Mucosa of gallbladder (tissue), 1 donor: ENCODE measurements around the gene FES. TPM values are rescaled to one million over a fixed set of nuclear protein-coding genes. Genes with fewer than 3 reads are reported as not detected.
"Not testable (repeated sequence)": the region's sequence is repeated elsewhere in the genome, so short reads cannot be mapped to it uniquely, and the experiment has no call there.

Experiments
- DNase-seq: peaks from one replicate; pipeline ENCODE4 v3.0.0-alpha.2; 2020; ENCODE audit warnings: low spot score
- total RNA-seq: library from RNA; stranded (reverse); gene quantifications from one replicate; pipeline ENCODE4 v1.2.1, GENCODE V29; 2021
- donor health status: DM: no; HTN: no; CAD: no.

The FES gene
- total RNA-seq: 26.2 TPM

DNA sequence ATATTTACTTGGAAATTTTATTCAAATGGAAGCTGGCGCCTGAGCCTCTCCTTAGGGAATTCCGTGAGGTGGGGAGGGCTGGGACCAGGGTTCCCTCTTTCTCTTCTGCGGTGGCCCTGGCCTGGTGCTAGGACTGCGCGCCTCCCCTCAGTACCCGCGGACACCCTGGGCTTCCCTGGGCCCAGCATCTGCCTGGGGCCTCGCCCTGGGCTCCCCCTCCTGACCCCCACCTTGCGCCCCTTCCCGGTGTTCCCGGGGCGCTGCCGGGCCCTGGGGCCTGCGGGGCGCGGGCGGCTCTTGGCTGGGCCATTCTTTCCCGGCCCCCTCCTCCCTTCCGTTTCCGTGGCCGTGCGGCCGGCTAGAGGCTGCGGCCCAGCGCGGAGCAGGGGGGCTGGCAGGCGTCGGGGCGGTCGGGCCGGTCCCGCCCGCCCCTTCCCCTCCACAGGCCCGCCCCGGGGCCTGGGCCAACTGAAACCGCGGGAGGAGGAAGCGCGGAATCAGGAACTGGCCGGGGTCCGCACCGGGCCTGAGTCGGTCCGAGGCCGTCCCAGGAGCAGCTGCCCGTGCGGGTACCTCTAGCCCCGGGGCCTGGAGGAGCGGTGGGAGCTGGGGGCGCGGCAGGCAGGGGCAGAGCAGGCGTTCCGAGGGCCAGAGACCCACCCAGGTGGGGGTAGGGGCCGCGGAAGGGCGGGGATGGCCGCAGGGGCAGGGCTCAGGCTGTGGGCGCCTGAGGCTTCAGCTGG, at the start of gene FES:
FES (plus strand) TSS at position 529 of the 743 bp plus-strand sequence. CDS start 542 bp downstream, outside the sequence.
- peak; percentile 50 for DNase-seq

DNA sequence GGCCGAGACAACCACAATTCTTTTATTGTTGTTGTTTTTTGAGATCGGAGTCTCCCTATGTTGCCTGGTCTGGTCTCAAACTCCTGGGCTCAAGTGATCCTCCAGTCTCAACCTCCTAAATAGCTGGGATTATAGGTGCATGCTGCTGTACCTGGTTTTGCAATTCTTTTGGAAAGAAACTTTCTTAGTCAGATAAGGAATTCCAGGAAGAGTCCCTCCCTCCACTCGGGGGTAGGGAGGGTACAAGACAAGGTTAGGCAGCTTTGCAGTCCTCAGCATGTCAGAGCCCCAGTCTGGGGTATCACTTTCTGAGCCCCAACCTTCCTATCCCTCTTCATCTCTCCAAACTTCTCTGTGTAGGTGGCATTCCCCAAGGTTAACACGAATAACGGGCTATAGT, 49.7 kb upstream of the FES start:
- DNase-seq: no peak

DNA sequence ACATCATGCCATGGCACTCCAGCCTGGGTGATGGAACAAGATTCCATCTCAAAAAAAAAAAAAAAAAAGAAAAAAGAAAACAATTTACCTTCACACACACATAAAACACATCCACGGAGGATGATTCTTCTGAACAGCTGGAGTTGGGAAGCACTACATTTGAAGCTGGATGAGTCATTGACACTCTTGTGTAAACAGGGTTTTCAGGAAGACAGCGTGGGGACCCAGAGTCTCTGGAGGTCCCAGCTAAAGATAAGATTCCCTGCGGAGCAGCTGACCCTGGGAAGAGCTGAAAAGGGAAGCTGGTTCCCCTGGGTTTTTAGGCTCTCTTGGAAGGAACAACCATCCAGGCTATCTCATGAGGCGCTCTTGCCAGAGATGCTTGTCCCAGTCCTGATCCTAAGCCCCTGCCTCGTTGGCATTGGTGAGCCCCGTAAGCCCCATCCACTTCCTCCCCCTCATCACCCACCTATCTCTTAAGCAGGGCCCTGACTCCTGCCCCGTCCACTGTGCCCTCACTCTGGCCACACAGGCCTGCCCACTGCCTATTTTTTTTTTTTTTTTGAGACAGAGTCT, 47.9 kb upstream of the FES start:
- DNase-seq: no peak

DNA sequence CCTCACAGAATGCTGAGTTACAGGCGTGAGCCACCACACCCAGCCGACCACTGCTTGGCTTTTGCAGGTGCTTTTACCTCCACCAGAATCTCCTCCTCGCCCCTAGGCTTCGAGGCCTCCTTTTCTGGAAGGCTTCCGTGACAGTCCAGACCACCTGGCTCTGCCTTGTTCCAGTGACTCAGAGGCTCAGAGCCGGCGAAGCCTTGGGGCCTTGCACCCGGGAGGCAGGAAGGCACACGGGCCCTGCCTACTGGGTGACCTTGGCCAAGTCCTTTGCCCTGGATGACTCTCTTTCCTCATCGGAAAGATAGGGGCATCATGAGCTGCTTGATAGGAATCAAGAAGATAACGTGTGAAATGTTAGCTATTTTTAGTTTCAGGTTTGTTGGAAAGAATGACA, 47.2 kb upstream of the FES start:
- DNase-seq: no peak

DNA sequence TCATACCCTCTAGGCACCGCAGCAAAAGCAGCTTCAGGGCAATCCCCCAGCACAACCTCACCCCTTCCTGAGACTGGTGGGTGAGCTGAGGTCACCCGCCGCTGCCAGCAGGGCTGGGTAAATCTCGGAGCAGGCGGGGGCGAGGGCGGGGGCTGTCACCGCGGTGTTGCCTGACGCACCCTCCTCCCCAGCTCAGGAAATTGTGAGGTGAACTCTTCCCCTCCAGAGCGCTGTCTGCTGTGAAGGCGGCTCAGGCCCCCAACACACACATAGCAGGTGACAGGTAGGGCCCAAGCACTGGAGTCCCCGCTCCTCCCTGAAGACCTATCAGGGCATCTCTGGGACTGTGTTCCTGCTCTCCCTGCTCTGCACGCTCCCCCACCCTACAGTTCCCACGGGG, 46.2 kb upstream of the FES start:
- no peak for DNase-seq

DNA sequence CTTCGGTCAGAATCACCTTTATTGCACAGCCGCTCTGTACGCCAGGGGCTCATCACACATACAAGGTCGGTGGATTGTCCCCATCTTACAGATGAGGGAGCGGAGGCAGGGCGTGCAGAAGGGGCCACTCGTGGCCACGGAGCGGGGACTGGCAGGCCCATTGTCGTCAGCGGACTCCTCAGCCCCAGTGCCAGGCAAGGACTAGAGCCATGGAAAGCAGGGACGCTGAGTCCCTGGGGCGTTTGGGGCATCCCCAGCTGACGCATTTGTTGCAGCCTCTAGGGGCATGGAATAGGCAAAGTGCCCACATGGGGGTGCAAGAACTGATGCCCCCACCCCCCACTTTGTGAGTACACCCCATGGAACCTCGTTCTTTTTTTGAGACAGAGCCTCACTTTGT, 45.8 kb upstream of the FES start:
- no peak for DNase-seq

DNA sequence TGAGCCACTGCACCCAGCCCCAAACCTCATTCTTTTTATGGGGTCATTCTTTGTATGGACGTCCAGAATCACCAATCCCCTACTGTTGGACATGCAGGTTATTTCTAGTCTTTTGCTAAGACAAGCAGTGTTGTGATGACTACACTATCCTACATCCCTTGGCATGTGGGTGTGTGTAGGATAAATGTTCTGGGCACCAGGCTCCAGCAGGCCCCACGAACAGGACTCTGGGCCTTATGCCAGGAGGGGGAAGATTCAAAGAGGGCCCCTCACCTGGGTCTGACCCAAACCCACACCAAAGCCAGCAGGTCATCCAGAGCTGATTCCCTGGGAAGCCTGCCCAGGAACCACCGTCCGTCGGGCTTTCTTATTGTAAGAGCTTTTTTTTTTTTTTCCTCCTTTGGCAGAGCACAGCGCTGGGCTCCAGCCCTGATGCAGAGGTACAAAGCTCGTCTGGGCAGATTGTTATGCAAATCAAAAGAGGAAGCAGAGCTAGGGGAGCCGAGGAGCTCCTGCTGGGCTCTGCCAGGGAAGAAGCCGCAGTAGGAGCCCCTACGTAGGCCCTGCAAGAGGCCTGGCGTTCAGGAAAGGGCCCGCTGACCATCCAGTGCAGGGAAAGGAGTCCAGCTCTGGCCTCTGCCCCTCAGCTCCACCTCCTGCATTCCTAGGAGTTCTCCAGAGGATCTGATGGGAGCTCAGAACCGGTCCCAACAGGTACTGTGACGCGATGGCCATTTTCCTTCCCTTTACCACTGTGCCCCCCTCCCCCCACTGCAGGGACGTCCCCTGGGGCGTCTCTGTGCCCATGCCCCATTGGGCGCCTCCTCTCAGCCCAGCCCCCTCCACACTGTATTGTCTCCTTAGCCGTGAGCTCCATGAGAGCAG, 44.9 kb upstream of the FES start:
- DNase-seq: peak; percentile 60

DNA sequence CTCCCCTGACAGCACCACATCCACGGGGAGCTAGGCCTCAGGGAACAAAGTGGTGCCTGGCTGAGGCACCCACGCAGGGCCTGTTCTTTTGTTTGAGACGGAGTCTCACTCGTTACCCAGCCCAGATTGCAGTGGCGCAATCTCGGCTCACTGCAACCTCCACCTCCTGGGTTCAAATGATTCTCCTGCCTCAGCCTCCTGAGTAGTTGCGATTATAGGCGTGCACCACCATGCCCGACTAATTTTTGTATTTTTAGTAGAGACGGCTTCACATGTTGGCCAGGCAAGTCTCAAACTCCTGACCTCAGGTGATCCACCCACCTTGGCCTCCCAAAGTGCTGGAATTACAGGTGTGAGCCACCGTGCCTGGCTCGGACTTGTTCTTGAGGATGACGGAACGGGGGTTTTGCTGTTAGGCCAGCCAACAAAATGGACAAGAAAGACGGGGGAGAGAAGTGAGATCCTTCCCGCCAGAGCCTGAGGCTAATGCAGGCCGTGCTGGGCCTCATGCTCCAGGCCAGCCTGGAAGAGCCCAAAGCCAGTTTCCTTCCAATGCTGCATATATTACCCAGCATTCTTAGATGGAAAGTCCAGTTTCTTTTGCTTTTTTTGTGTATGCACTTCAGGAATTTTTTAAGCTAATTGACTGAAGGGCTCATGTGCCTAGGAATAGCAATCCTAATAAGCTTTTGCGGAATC, 44.0 kb upstream of the FES start:
- no peak for DNase-seq

DNA sequence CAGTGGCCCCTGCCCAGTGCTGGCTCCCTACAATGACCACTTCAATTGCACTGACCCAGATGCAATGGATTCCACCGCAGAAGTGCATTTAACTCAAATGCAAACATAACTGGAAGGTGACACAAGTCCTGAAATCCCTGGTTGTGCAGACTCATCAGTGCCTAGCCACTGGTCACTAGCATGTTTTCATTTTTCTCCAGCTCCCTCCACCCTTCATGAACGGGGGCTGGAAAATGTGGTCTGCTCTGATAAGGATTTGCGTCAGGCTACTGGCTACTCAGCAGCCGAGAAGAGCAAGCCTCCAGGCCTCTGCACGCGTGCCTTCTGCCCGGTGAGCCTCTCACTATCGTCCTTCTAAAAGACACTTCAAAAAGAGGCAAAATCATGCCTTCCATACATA, 43.4 kb upstream of the FES start:
- DNase-seq: no peak

DNA sequence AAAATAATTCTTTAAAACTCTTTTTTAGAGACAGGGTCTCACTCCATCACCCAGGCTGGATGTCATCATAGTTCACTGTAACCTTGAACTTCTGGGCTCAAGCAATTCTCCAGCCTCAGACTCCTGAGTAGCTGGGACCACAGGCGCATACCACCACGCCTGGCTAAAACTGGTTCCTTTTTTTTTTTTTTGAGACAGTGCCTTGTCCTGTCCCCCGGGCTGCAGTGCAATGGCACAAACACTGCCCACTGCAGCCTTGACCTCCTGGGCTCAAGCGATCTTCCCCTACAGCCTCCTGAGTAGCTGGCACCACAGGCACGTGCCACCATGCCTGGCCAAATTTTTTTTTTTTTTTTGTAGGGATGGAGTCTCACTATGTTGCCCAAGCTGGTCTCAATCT, 39.6 kb upstream of the FES start:
- no peak for DNase-seq

DNA sequence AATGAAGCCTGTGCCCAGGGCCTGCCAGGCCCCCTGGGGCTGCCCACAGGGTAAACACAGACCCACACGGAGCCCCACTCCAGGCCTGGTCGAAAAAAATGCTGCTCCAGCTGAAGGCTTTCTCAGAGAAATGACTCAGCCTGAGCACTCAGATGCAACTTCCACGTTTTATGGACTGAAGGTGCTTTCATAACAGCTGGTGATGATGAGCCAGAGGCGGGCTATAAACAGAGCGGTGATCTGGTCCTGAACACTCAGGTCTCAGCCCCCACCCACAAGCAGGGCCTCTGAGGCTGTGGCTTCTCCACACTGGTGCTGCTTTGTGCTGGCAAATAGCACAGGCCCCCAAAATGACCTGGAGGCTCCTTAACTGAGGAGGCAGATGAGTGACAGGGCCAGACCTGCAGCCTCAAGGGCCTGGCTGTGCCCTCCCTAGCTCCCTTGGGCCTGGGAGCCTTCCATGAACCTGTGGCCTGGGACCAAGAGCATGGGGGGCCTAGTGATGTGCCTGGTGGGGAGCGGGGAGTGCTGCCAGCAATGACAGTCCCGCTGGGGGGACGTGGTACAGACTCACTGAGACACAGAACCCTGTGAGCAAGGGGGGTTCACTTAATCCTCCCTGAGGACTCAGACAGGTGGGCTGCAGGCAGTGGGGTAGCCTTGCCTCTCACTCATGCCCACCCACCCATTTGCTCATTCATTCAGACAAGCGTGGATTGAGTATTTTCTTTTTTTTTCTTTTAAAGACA, 38.9 kb upstream of the FES start:
- no peak for DNase-seq

DNA sequence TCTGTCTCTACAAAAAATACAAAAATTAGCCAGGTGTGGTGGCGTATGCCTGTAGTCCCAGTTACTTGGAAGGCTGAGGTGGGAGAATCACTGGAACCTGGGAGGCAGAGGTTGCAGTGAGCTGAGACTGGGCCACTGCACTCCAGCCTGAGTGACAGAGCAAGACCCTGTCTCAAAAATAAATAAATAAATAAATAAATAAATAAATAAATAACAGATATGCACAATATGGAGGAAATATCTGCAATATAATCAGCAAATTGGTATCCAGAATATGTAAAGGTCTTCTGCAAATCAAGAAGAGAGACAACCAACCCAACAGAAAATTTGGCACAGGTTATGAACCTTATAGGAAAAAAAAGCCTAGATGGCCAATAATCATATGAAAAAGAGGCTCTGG, 34.9 kb upstream of the FES start:
- not testable (repeated sequence) for DNase-seq

DNA sequence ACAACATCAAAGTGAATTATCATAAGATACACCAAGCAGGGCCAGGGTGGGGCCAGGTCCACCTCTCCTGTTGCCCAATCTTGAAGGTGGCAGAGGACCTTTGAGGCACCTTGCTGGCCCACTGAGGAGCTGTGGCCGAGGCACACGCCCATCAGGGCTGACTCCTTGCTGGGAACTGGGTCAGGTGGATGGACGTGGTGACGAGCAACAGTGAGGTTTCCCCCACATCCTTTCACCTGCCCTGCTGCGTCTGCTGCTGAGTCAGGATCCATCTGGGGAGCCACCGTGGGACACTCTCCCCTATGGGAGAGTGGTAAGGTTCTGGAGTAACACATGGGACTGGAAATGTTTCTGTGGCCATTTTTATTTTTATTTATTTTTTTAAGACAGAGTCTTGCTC, 33.2 kb upstream of the FES start:
- DNase-seq: no peak

DNA sequence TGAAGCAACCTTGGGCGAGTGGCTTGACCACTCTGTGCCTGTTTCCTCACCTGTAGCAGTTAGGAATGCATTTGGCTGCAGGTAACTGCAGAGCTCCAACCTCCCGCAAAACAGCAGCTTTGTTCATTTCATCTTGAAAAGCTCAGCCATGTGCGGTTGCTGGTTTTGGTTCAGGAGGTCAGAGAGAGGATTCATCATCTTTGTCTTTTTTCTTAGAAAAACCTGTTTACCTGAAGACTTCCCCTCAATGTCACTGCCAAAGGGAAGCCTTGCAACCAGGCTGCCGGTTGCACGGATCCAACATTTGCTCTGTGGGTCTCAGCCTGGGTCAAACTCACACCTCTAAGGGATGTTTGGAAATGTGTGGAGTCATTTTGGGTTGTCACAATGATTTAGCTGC, 32.4 kb upstream of the FES start:
- no peak for DNase-seq

DNA sequence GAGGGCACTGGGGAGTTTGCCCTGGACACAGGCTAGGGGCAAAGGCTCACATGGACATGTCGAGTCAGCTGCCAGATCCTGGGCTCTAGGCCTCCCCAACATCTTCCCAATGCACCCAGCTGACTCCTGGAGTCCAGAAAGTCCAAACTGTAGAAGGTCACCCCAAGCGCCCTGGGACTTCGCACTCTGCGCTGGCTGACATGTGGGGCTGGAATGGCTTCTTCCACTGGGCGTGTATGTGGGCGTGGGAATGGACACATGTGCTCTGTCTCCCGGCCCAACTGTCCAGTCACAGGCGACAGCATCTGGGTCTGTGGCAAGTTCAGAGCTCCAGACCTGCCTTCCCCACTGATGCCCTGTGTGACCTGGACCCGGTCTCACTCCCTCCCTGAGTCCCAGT, 29.2 kb upstream of the FES start:
- no peak for DNase-seq

DNA sequence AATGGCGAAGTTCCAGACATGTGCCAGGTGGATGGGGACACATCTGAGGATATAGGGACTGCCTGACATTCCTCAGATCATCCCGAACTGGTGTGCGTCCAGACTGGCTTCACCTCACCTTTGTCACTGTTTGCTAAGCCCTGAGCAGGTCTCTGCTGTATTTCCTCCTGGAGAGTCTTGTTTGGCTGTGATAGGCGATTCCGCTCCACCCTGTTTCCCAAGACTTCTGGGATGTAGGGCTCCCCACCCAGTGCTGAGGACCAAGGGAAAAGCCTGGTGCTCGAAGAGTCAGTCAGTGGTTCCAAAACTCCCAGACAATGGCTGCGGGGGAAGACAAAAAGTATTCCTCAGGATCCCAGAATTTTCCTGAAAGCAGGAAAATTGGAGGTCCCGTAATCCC, 27.0 kb upstream of the FES start:
- no peak for DNase-seq

DNA sequence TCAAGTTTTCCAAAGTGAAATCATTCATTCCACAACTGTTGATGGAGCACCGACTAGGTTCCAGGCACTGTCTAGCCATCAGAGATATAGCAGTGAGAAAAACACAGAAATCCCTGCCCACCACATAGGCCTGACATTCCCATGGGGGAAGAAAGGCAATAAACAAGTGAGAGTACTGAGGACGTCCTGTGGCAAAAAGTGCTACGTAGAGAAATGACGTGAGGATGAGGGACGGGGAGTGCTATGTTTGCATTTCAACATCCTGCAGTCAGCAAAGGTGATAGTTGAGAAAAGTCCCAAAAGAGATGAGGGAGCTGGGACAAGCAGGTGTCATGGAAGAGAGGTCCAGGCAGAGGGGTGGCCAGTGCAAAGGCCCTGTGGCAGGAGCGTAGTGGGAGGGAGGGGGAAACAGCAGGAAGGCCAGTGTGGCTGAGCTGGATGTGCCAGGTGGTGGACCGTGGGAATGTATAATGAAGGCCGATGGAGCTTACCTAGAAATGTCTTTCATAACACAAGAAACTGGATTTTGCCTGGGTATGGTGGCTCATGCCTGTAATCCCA, 26.3 kb upstream of the FES start:
- no peak for DNase-seq

DNA sequence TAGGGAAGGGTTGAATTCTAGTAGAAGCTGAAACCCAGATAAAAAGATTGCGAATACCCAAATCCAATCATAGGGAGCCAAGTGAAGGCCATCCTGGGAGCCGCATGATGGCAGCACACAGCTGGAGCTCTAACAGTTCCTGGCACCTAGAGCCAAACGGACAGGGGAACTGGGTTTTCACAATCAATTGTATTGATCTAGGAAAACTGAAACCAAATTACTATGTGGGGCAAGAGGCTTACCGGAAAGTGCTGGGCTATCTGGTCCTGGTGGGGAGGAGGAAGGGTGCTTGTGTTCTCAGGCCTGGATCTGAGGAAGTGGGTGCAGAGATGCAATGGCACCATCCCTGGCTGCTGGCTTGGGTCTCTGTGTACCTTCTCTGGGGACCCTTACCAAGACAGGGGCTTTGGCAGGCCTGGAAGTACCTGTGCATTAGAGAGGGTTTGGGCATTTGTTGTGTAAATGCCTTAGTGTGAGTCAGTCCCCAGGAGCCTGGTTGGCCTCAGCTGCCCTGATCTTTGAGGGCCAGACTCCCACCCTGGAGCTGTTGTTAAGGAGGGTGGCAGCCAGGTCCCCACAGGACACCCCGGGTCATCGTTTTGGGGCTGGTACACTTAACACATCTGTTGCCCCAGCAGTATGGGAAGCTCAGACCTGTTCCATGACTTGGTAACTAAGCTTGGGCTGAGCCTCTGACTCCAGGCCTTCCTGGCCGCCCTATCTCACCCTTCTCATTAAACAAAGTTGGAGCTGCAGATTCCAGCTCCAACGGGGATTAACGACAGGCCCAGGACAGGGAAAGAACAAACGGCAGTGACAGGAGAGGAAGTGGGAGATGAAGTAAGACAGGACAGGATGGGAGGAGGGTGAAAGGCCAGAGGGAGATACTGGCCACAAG, 24.8 kb upstream of the FES start:
- no peak for DNase-seq

DNA sequence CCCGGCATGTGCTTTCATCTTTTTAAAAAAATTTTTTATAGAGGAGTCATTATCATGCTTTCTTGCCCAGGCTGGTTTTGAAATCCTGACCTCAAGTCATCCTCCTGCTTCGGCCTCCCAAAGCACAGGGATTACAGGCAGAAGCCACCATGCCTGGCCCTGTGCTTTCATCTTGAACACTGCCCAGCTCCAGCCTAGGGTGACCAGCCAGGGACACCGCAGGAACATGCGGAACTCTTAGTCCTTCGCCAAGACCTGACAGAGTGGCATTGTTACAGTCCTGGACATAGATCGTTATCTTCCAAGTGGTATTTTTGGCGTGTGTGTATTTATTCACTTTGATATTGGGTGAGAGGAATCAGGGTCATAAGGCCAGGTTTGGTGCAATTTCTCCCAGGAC, 23.9 kb upstream of the FES start:
- no peak for DNase-seq
